PC-3 (cell line): ENCODE measurements around the gene SLITRK6.

Source experiments
- EZH2phosphoT487 ChIP-seq: fragments of 300-600 bp; sonication (generic); IDR thresholded peaks from 2 replicates; pipeline ENCODE4 v1.6.1; 2018; ENCODE audit warnings: mild to moderate bottlenecking, antibody characterized with exemption, low read length, borderline replicate concordance
- TF ChIP-seq, protein P1 (sequence below): fragments of 300-600 bp; sonication (generic); conservative IDR thresholded peaks from 2 replicates; pipeline ENCODE4 v1.5.1; 2017; ENCODE audit warnings: antibody characterized with exemption, low read depth, mild to moderate bottlenecking, low read length

DNA sequence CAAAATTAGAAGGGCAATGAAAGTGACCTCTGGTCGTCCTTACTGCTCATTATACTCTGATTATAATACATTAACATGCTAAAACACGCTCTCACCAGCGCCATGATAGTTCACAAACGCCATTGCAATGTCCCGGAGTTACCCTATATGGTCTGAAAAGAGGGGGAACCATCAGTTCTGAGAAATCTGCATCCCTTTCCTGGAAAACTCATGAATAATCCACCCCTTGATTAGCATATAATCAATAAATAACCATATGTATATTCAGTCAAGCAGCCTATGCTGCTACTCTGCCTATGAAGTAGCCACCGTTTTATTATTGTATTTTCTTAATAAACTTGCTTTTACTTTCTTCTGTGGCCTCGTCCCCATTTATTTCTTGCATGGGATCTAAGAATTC lies 24.6 kb upstream of the SLITRK6 start:
- TF ChIP-seq, protein P1, sequence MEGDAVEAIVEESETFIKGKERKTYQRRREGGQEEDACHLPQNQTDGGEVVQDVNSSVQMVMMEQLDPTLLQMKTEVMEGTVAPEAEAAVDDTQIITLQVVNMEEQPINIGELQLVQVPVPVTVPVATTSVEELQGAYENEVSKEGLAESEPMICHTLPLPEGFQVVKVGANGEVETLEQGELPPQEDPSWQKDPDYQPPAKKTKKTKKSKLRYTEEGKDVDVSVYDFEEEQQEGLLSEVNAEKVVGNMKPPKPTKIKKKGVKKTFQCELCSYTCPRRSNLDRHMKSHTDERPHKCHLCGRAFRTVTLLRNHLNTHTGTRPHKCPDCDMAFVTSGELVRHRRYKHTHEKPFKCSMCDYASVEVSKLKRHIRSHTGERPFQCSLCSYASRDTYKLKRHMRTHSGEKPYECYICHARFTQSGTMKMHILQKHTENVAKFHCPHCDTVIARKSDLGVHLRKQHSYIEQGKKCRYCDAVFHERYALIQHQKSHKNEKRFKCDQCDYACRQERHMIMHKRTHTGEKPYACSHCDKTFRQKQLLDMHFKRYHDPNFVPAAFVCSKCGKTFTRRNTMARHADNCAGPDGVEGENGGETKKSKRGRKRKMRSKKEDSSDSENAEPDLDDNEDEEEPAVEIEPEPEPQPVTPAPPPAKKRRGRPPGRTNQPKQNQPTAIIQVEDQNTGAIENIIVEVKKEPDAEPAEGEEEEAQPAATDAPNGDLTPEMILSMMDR, result no peak
- TF ChIP-seq EZH2phosphoT487, result no peak
